IPS-15b (cell line): Measurements from ENCODE around the gene PPP1R37.
A peak's percentile ranks its signal among the peaks of the same experiment; 100 is the strongest.

Experiments
- H3K27me3 ChIP-seq: one replicate; pipeline ENCODE4 v1.6.1; 2013; ENCODE audit warnings: low read length; ENCODE audit not compliant: control insufficient read depth, insufficient read depth
- H3K36me3 ChIP-seq: one replicate; pipeline ENCODE4 v1.6.1; 2013; ENCODE audit warnings: low read length; ENCODE audit not compliant: control insufficient read depth, insufficient read depth
- H3K4me1 ChIP-seq: one replicate; pipeline ENCODE4 v1.6.1; 2013; ENCODE audit warnings: mild to moderate bottlenecking, low read length; ENCODE audit not compliant: control insufficient read depth, insufficient read depth
- H3K4me3 ChIP-seq: one replicate; pipeline ENCODE4 v1.5.1; 2013; ENCODE audit warnings: low read depth, low read length
- H3K9ac ChIP-seq: one replicate; pipeline ENCODE4 v1.6.1; 2013; ENCODE audit warnings: low read depth, mild to moderate bottlenecking, low read length
- H3K9me3 ChIP-seq: one replicate; pipeline ENCODE4 v1.6.1; 2013; ENCODE audit warnings: mild to moderate bottlenecking, low read length; ENCODE audit not compliant: control insufficient read depth, insufficient read depth

The PPP1R37 gene

GRCh38 chr19:45059258-45059965, 33.6 kb upstream of the PPP1R37 start:
- H3K4me1 ChIP-seq: peaks cover 3% of the 10 kb centered on the region
- H3K36me3 ChIP-seq: peaks cover 67% of the 10 kb centered on the region
- H3K27me3 ChIP-seq: no peaks in the 10 kb centered on the region
- H3K9ac ChIP-seq: no peak overlapping the region
- H3K9me3 ChIP-seq: no peaks in the 10 kb centered on the region
- H3K4me3 ChIP-seq: no peak overlapping the region

GRCh38 chr19:45061965-45062364, 31.0 kb upstream of the PPP1R37 start:
- H3K4me3 ChIP-seq: no peak overlapping the region
- peaks cover 3% of the 10 kb centered on the region for H3K4me1 ChIP-seq
- H3K9me3 ChIP-seq: no peaks in the 10 kb centered on the region
- H3K27me3 ChIP-seq: no peaks in the 10 kb centered on the region
- no peak overlapping the region for H3K9ac ChIP-seq
- H3K36me3 ChIP-seq: peaks cover 62% of the 10 kb centered on the region

GRCh38 chr19:45063851-45064801, 28.9 kb upstream of the PPP1R37 start:
- H3K9ac ChIP-seq: no peak overlapping the region
- H3K4me3 ChIP-seq: no peak overlapping the region
- H3K36me3 ChIP-seq: peaks cover 52% of the 10 kb centered on the region
- peaks cover 3% of the 10 kb centered on the region for H3K4me1 ChIP-seq
- no peaks in the 10 kb centered on the region for H3K27me3 ChIP-seq
- H3K9me3 ChIP-seq: no peaks in the 10 kb centered on the region

GRCh38 chr19:45066921-45067661, 25.9 kb upstream of the PPP1R37 start:
- Histone ChIP-seq H3K36me3 (peaks cover 58% of the 10 kb centered on the region), H3K27me3 (no peaks in the 10 kb centered on the region), H3K9me3 (no peaks in the 10 kb centered on the region), H3K9ac (no peak overlapping the region), H3K4me3 (no peak overlapping the region), H3K4me1 (no peaks in the 10 kb centered on the region)

- H3K4me3 ChIP-seq: no peak overlapping the region
- no peaks in the 10 kb centered on the region for H3K4me1 ChIP-seq
- H3K9me3 ChIP-seq: no peaks in the 10 kb centered on the region
- H3K36me3 ChIP-seq: peaks cover 61% of the 10 kb centered on the region
- H3K9ac ChIP-seq: no peak overlapping the region
- H3K27me3 ChIP-seq: no peaks in the 10 kb centered on the region
Measured at GRCh38 chr19:45068041-45068440, 24.9 kb upstream of the PPP1R37 start.

- H3K4me3 ChIP-seq: no peak overlapping the region
- peaks cover 56% of the 10 kb centered on the region for H3K36me3 ChIP-seq
- no peaks in the 10 kb centered on the region for H3K9me3 ChIP-seq
- H3K9ac ChIP-seq: no peak overlapping the region
- H3K4me1 ChIP-seq: no peaks in the 10 kb centered on the region
- H3K27me3 ChIP-seq: no peaks in the 10 kb centered on the region
Measured at GRCh38 chr19:45069056-45069455, 23.9 kb upstream of the PPP1R37 start.

- peaks cover 4% of the 10 kb centered on the region for H3K4me1 ChIP-seq
- H3K9ac ChIP-seq: no peak overlapping the region
- no peak overlapping the region for H3K4me3 ChIP-seq
- H3K9me3 ChIP-seq: no peaks in the 10 kb centered on the region
- H3K27me3 ChIP-seq: no peaks in the 10 kb centered on the region
- H3K36me3 ChIP-seq: peaks cover 48% of the 10 kb centered on the region
Measured at GRCh38 chr19:45070214-45070613, 22.8 kb upstream of the PPP1R37 start.

- H3K9me3 ChIP-seq: no peaks in the 10 kb centered on the region
- H3K4me3 ChIP-seq: no peak overlapping the region
- H3K36me3 ChIP-seq: peaks cover 46% of the 10 kb centered on the region
- H3K4me1 ChIP-seq: peaks cover 4% of the 10 kb centered on the region
- H3K9ac ChIP-seq: no peak overlapping the region
- no peaks in the 10 kb centered on the region for H3K27me3 ChIP-seq
Measured at GRCh38 chr19:45070861-45071544, 22.0 kb upstream of the PPP1R37 start.

- H3K36me3 ChIP-seq: peaks cover 46% of the 10 kb centered on the region
Measured at GRCh38 chr19:45071545-45071938, 21.4 kb upstream of the PPP1R37 start.

GRCh38 chr19:45071969-45072790, 20.8 kb upstream of the PPP1R37 start:
- peaks cover 11% of the 10 kb centered on the region for H3K4me1 ChIP-seq
- H3K9me3 ChIP-seq: no peaks in the 10 kb centered on the region
- H3K27me3 ChIP-seq: no peaks in the 10 kb centered on the region
- H3K36me3 ChIP-seq: peaks cover 39% of the 10 kb centered on the region
- H3K9ac ChIP-seq: peak overlapping the region; percentile 24
- H3K4me3 ChIP-seq: no peak overlapping the region

More at GRCh38 chr19:45071545-45071938, 21.4 kb upstream of the PPP1R37 start:
- peaks cover 5% of the 10 kb centered on the region for H3K4me1 ChIP-seq
- H3K27me3 ChIP-seq: no peaks in the 10 kb centered on the region
- no peak overlapping the region for H3K9ac ChIP-seq
- H3K4me3 ChIP-seq: no peak overlapping the region
- H3K9me3 ChIP-seq: no peaks in the 10 kb centered on the region
